Measurements from ENCODE around the gene MRPL43. TPM values are rescaled to one million over a fixed set of nuclear protein-coding genes. Genes with fewer than 3 reads are reported as not detected.

MRPL43 gene
- total RNA-seq, 1 donor from 2014 or later, result 32.3 TPM

GRCh38 chr10:101019440-101019703, 32.1 kb upstream of the MRPL43 start:
- DNase-seq, result no peak

- DNase-seq, result no peak
These were observed 31.5 kb upstream of the MRPL43 start for GRCh38 chr10:101018600-101019439.

GRCh38 chr10:101018118-101018599, 30.9 kb upstream of the MRPL43 start:
- no peak for DNase-seq

GRCh38 chr10:101016814-101017213, 29.5 kb upstream of the MRPL43 start:
- DNase-seq, result no peak

GRCh38 chr10:101015582-101015973, 28.3 kb upstream of the MRPL43 start:
- no peak for DNase-seq

GRCh38 chr10:101014966-101015581, 27.8 kb upstream of the MRPL43 start:
- no peak for DNase-seq

GRCh38 chr10:101014230-101014884, 27.1 kb upstream of the MRPL43 start:
- DNase-seq, result peak; percentile 46

GRCh38 chr10:101013365-101013825, 26.1 kb upstream of the MRPL43 start:
- no peak for DNase-seq

- peak; percentile 86 for DNase-seq
These were observed 25.4 kb upstream of the MRPL43 start for GRCh38 chr10:101012525-101013364.

- DNase-seq, result no peak
These were observed 24.5 kb upstream of the MRPL43 start for GRCh38 chr10:101011517-101012423.

- DNase-seq, result no peak
These were observed 23.0 kb upstream of the MRPL43 start for GRCh38 chr10:101010329-101010728.

GRCh38 chr10:101008823-101009423, 21.6 kb upstream of the MRPL43 start:
- DNase-seq, result no peak

- DNase-seq, result no peak
These were observed 20.9 kb upstream of the MRPL43 start for GRCh38 chr10:101007915-101008822.

- DNase-seq, result no peak
These were observed 19.9 kb upstream of the MRPL43 start for GRCh38 chr10:101007099-101007711.

- no peak for DNase-seq
These were observed 19.3 kb upstream of the MRPL43 start for GRCh38 chr10:101006593-101007098.

GRCh38 chr10:101005869-101006567, 18.7 kb upstream of the MRPL43 start:
- no peak for DNase-seq

GRCh38 chr10:101005361-101005760, 18.1 kb upstream of the MRPL43 start:
- no peak for DNase-seq

- DNase-seq, result no peak
These were observed 16.4 kb upstream of the MRPL43 start for GRCh38 chr10:101003639-101004206.

Measured in skin of body (tissue), 2 donors.